ENCODE results near the gene GUCD1.
"Not testable (repeated sequence)": the region's sequence is repeated elsewhere in the genome, so short reads cannot be mapped to it uniquely, and the experiment has no call there.

The GUCD1 gene

GRCh38 chr22:24565077-24565476, 10.1 kb upstream of the GUCD1 start:
- DNase-seq (ENCODE audit: low read depth in 2 of 2), result no peak

GRCh38 chr22:24564376-24565058, 9.6 kb upstream of the GUCD1 start:
- no peak for DNase-seq (ENCODE audit: low read depth in 2 of 2)

- DNase-seq (ENCODE audit: low read depth in 2 of 2), result no peak
Measured at GRCh38 chr22:24563246-24563645, 8.3 kb upstream of the GUCD1 start.

GRCh38 chr22:24559471-24559870, 4.5 kb upstream of the GUCD1 start:
- DNase-seq (ENCODE audit: low read depth in 2 of 2), result no peak

- DNase-seq (ENCODE audit: low read depth in 2 of 2), result peak; percentile 100
Measured at GRCh38 chr22:24555165-24556039, 464 bp upstream of the GUCD1 start, which contains the start of gene SNRPD3. Gene SNRPD3, plus strand, starts transcription at chr22:24555999. Its CDS starts 1,676 bp downstream, at chr22:24557675.

- no peak for DNase-seq (ENCODE audit: low read depth in 2 of 2)
Measured at GRCh38 chr22:24553597-24554312, 1.2 kb downstream of the GUCD1 start.

- not testable (repeated sequence) for DNase-seq (ENCODE audit: low read depth in 2 of 2)
Measured at GRCh38 chr22:24552503-24553286, 2.2 kb downstream of the GUCD1 start.

GRCh38 chr22:24550902-24551435, 4.0 kb downstream of the GUCD1 start:
- no peak for DNase-seq (ENCODE audit: low read depth in 2 of 2)

GRCh38 chr22:24550028-24550901, 4.7 kb downstream of the GUCD1 start:
- DNase-seq (ENCODE audit: low read depth in 2 of 2), result no peak

GRCh38 chr22:24548812-24549211, 6.1 kb downstream of the GUCD1 start:
- no peak for DNase-seq (ENCODE audit: low read depth in 2 of 2)

- no peak for DNase-seq (ENCODE audit: low read depth in 2 of 2)
Measured at GRCh38 chr22:24543679-24544243, 11.2 kb downstream of the GUCD1 start.

GRCh38 chr22:24543185-24543601, 11.7 kb downstream of the GUCD1 start:
- DNase-seq (ENCODE audit: low read depth in 2 of 2), result no peak

- DNase-seq (ENCODE audit: low read depth in 2 of 2), result no peak
Measured at GRCh38 chr22:24542641-24543040, 12.3 kb downstream of the GUCD1 start.

- no peak for DNase-seq (ENCODE audit: low read depth in 2 of 2)
Measured at GRCh38 chr22:24541681-24542515, 13.0 kb downstream of the GUCD1 start.

- DNase-seq (ENCODE audit: low read depth in 2 of 2), result no peak
Measured at GRCh38 chr22:24540470-24540869, 14.5 kb downstream of the GUCD1 start.

GRCh38 chr22:24536089-24536488, 18.8 kb downstream of the GUCD1 start:
- no peak for DNase-seq (ENCODE audit: low read depth in 2 of 2)

GRCh38 chr22:24535348-24535747, 19.6 kb downstream of the GUCD1 start:
- no peak for DNase-seq (ENCODE audit: low read depth in 2 of 2)

- no peak for DNase-seq (ENCODE audit: low read depth in 2 of 2)
Measured at GRCh38 chr22:24532075-24532474, 22.9 kb downstream of the GUCD1 start.

- DNase-seq (ENCODE audit: low read depth in 2 of 2), result not testable (repeated sequence)
Measured at GRCh38 chr22:24530968-24531367, 24.0 kb downstream of the GUCD1 start.
